ENCODE data around the gene IL17REL.
"Not testable (repeated sequence)": the region's sequence is repeated elsewhere in the genome, so short reads cannot be mapped to it uniquely, and the experiment has no call there.

IL17REL gene

DNA sequence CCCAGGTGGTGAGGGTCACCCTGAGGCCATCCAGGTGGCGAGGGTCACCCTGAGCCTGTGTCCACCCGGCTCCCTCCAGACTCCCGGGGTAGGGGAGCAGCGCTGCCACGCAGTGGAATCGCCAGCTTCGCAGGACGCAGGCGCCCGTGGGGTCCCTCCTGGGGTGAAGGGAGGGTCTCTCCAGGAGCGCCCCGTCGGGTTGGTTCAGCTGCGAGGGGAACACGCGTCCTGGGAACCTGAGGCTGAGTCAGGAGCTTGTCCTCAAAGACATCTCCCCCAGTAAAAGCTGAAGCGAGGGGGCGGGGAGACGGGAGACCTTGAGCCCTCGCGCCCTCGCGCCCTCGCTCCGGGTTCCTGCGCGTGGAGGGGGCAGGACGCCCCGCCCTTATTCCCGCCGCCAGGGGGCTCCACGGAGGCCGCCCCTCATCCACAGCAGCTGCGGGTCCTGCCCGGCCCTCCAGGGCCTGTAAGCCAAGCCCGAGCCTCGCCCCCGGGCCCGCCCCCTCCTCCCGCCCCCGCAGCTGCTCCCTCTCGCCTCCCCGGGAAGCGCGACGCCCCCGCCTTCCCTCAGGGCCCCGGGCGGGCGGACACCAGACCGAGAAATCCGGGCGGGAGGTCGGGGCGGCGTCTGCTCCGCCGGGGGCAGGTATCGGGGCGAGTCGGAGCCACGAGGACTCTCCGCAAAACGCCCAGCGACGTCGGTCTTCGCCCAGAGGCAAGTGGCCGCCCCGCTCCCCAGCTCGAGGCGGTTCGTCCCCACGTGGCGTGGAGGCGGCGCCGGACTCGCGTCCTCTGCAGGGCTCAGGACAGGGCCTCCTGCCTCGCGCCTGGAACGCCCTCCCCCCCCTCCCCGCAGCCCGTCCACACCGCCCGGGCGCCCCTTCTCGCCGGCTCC is 29.2 kb downstream of the IL17REL start:
- DNase-seq = no peak

DNA sequence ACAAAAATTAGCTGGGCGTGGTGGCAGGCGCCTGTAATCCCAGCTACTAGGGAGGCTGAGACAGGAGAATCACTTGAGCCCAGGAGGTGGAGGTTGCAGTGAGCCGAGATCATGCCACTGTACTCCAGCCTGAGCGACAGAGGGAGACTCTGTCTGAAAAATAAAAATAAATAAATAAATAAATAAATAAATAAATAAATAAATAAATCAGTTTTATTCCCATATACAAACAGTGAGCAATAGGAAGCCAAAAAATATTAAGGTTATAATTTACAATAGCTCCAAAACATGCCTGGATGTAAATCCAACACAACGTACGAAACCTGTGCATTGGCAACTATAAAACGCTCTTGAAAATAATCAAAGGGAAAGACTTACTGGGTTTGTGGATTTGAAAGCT is 30.8 kb downstream of the IL17REL start:
- DNase-seq = not testable (repeated sequence)

DNA sequence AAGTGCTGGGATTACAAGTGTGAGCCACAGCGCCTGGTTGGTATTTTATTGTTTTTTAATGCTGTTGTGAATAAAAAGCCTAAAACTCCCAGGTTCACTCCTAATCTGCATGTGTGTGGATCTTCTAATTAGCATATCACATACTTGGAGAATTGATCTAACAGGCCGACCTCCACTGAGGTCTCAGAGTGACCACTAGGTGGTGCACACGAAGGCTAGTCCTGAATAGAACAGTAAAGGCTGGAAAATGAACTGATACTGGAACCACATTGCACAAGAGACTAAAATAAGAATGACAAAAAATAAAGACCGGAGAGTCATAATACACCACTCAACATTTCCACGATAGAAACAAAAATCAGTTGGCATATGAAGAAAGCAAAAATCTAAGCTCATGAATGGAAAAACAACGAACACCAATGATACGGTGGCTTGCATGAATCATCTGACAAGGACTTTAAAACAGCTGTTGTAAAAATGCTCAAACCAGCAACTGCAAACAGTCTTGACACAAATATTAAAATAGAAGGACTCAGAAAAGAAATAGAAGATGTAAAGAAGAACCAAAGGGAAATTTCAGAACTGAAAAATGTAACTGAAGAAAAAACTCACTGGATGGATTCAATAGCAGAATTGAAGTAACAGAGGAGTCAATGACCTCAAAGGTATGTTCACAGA is 32.8 kb downstream of the IL17REL start:
- peak; percentile 34 to 62 for DNase-seq

DNA sequence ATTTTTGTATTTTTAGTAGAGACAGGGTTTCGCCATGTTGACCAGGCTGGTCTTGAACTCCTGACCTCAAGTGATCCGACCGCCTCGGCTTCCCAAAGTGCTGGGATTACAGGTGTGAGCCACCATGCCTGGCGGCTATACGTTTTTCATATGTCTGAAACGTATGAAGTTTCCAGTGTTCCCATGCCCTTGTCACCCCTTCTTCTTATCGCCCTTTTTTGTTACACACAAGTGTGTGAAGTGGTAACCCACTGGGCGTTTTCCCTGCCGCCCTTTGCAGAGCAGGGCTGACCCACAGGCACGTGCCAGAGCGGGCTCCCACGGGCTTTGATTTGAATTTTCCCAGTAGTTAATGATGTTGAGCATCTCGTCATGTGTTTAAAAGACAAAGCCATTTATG is 35.0 kb downstream of the IL17REL start:
- DNase-seq = no peak

DNA sequence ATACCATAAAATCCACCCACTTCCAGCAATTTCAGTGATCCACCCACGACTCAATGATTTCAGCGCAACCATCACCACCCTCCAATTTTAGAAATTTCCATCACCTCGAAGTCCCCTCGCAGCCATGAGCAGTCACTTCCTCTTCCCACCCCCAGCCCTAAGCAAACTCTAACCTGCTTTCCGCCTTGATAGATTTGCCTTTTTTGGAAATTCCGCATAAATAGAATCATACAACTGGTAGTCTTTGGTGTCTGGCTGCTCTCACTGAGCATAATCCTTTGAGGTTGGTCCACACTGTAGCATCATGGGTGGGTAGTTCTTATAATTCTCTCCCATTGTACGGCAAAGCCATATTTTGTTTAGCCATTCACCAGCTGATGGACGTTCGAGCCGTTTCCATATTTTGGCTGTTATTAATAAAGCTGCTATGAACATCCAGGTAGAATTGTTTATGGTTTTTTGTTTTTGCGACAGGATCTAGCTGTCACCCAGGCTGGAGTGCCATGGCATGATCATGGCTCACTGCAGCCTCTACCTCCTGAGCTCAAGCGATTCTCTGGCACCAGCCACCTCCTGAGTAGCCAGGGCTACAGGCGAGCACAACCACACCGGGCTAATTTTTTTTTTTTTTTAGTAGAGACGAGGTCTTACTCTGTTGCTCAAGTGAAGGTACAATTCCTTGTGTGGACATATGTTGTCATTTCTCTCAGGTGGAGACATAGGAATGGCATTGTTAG is 36.0 kb downstream of the IL17REL start:
- DNase-seq = no peak

DNA sequence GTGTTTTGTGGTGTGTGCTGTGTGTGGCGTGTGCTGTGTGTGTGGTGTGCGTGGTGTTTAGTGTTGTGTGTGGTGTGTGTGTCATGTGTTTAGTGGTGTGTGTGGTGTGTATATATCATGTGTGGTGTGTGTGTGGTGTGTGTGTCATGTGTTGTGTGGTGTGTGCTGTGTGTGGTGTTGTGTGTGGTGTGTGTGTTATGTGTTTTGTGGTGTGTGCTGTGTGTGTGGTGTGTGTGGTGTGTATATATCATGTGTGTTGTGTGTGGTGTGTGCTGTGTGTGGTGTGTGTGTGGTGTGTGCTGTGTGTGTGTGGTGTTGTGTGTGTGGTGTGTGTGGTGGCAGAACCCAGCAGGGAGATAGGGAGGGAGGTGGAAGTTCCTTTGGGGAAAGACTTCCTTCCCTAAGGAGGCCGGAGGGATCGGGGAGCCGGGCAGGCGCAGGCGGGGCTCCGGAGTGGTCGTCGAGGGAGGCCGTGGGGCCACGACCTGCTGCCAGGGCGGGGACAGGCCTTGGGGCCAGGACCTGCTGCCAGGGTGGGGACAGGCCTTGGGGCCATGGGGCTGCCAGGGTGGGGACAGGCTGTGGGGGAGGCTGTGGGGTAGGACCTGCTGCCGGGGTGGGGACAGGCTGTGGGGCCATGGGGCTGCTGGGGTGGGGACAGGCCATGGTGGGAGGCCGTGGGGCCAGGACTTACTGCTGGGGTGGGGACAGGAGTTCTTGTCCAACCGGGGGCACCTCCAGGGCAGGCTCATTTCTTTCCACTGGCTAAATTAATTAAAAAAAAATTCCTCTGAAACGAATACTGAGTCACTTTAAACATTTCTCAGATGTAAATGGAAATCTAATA is 36.8 kb downstream of the IL17REL start:
- no peak for DNase-seq

DNA sequence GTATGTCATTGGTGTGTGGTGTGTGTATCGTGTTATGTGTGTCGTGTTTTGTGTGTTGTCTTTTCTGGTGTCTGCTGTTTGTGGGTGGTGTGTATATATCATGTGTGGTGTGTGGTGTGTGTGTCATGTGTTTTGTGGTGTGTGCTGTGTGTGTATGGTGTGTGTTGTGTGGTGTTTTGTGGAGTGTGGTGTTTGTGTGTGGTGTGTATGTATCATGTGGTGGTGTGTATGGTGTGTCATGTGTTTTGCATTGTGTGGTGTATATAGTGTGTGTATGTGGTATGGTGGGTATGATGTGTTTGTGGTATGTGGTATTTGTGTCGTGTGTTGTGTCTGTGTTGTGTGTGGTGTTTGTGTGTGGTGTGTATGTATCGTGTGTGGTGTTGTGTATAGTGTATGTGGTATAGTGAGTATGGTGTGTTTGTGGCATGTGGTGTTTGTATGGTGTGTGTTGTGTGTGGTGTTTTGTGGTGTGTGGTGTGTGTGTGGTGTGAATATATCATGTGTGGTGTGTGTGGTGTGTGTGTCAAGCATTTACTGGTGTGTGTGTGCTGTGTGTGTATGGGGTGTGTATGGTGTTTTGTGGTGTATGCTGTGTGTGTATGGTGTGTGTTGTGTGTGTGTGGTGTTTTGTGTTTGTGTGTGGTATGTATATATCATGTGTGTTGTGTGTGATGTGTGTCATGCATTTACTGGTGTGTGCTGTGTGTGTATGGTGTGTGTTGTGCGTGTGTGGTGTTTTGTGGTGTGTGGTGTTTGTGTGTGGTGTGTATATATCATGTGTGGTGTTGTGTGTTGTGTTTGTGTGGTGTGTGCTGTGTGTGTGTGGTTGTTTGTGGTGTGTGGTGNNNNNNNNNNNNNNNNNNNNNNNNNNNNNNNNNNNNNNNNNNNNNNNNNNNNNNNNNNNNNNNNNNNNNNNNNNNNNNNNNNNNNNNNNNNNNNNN is 39.3 kb downstream of the IL17REL start:
- no peak for DNase-seq

DNA sequence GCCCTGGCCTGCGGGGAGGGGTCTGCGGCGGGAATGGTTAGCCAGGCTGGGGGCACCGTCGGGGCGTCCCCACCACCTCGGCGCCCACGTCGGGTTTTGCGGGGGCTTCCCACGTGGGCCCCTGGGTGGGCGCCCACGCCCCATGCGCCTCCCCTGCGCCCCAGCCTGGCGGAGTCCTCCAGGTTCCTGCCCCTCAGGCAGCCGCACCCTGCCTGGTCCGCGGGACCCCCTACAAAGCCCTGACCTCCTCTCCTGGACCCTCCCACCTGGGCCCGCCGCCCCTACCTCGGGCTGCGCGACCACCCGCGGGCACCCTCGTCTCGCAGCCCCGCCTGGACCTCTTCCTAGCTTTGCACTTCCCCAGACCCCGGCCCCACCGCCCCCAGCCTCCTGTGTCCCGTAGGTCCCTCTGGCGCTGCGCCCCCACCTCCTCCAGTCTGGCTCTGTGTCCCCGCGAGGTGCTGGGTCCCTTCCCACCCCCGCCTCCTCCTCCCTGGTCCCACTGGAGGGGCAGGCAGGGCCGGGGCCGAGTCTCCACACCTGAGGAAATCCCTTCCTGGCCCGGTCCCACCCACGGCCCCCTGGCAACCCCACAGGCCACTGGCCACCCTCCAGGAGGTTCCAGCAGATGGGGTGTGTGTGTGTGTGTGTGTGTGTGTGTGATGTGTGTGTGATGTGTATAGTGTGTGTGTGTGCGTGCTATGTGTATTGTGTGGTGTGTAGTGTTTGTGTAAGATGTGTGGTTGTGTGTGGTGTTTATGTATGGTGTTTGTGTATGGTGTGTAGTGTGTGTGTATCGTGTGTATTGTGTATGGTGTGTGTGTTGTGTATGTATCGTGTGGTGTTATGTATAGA is 40.2 kb downstream of the IL17REL start:
- no peak for DNase-seq

DNA sequence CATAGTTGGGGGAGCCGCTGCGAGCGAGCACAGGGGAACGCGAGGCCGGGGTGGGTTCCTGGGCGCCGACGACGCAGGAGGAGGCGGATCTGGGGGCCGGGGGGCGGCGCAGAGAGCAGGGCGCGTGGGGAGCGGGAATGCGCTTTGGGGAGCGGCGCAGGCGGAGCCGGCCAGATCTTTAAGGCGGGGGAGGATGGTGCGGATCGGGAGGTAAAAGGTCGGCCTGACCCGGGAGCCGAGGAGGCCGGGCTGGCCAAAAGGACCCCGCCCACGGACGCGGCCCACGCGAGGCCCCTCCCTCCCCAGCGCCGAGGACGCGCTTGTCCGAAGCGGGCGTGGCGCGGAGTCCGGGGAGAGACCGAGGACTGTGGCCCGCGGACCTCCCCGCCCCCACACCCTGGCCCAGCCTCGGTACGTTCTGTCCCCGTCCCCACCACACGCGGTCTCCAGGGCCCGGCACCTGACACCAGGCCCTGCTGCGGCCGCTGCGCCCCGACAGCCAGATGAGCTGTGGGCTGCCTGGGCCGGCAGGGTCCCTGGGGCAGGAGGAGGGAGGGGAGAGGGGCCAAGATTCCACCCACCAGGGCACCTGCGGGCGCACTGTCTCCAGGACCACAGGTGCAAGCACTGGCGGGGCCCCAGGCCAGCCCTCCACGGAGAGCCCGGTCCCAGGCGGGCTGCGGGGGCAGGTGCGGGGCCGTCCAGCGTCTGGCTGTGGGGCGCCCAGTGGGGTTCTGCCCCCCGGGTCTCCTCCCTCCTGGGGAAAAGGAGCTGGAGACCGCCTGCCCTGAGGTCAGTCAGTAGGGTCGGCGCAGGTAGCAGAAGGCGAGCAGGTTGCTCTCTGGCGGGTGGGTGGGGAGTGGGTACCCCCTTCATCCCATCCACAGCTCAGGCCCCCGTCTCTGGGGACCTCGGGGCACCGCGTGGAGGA is 41.1 kb downstream of the IL17REL start:
- peak in 1 of 2 experiments; percentile 66 for DNase-seq

DNA sequence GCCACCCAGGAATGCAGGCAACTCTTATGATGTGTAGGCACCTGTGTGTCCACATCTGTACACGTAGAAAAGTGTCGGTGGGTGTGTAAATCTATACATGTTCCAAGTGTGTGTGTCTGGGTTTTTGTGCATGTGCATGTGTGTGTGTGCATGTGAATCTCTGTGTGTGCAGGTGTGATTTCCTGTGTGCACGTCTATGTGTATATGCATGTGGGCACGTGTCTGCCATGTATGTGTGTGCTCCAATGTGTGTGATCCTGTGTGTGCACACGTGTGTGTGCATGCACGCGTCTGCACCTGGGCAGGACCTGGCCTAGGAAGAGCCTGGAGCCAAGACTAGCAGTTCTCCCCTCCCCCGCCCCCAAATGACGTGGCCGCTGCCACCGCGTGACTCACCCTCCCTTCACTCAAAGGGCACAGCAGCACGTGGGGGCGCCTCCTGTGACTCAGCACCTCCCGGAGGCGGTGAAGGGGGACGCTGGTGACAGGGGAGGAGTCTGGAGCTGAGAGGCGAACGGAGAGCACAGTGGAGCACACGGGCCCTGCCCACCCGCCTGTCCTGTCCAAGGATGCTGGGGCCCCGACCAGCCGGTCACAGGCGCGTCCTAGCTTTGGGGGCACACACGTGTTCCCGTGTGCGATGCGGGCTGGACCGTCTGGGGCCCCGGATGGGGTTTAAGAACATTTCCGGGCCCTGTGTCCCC is 41.9 kb downstream of the IL17REL start:
- peak; percentile 98 for DNase-seq

DNA sequence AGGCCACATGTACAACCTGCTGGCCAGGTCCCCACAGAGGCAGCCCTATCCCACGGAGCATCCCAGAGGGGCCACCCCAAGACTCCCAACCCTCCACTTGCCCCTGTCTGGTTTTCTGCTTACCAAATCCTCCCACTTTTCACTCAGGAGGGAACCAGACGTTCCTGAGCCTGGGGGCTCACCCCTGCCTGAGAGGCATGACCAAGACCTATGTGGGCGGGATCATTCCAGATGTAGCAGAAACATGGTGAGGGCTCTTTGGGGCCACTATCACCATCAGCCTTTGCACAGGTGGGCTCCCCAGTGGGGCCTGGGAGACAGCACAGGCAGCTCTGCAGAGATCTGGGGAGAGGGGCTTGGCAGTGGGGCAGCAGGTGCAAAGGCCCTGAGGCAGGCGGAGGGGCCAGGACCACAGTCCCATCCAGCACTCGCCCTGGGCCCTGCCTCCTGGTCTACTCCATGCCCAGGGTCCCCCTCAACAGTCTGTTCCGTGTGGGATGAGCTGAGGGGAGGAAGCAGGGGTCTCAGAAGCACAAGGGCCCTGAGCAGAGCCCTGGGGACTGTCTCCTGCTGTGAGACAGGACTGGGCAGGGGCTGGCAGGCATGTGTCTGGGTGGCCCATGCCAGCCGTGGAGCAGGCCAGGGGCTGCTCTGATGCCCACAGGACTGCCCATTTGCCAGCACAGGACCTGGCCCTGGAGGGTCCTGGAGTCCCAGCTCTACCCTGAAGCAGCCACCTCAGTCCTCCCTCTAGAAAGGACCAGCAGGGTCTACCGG is 42.6 kb downstream of the IL17REL start:
- no peak for DNase-seq

DNA sequence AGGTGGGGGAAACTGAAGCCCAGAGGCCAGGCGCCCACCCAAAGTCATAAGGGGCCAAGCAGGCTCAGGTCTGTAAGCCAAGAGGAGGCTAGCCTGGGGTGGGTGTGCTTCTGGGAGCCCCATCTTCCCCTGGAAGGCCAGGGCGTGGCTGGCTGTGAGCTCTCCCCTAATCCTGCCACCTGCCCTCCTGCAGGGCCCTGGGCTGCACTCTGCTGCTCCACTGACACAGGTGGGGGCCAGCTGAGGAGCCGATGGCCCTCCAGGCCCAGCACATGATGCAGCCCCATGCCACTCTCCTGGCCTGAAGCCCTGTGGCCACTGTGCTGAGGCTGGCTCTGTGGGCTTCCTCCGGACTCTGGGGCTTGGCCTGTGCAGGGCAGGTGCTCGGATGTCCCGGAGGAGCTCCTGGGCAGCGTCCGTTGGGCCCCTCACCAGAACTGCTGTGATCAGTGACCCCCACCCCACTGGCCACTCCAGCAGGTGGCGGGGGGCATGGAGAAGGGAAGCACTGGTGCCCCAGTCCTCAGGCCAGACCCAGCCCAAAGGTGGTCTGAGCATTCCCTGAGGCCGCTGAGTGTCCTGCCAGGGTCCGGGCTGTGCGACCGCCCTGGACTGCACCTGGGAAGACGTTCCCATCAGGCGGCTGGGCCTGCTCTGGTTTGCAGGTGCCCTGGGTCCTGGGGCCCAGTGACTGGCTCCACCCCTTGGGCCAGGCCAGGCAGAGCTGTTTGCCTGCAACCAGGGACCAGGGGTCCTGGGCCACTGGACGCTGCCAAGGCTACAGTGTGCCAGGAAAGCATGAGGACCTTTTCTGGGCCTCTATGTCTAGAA is 43.5 kb downstream of the IL17REL start:
- DNase-seq = no peak

DNA sequence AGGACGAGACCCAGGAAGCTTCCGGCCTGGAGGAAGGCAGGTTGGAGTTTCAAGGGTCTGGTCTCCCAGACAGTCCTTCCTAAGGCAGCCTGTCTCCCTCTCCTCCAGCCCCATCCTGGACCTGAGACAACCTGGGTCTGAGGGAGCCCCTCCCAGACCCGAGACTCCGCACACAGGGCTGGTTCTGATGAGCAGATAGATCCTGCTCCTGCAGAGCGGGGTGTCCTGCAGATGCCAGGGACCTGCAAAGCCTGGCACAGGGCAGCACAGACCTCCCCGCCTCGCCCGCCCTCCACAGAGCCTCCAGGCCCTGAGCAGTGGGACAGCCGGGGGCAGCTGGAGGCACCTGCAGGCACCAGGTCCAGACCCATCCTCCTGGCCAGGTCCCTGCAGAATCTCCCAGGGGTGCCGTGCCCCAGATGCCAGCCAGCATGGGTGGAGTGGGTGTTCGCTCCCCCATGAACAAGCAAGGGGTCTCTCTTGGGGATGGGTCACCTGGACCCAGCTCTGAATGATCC is 44.2 kb downstream of the IL17REL start:
- no peak for DNase-seq

DNA sequence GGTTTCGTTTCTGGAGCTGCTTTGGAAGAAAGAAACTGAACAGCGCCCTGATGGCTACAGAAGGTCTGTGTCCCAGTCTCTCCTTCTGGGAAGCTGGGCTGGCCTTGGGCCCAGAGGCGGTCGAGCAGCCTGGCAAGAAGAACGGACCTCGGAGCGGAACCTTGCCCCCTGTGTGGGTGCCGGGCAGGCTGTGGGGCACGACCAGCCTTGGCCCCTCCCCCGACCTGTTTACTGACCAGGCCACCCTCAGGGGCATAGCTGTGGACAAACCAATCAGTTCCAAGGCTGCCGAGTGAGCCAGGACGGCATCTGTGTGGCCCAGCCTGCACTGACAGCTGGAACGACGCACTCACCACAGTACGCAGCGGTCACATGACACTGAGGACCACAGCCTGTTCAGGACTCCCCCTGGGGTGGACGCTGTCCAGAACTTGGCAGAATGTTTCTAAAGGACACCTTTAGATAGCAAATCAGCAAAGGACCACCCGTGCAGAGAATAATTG is 44.8 kb downstream of the IL17REL start:
- DNase-seq = no peak

DNA sequence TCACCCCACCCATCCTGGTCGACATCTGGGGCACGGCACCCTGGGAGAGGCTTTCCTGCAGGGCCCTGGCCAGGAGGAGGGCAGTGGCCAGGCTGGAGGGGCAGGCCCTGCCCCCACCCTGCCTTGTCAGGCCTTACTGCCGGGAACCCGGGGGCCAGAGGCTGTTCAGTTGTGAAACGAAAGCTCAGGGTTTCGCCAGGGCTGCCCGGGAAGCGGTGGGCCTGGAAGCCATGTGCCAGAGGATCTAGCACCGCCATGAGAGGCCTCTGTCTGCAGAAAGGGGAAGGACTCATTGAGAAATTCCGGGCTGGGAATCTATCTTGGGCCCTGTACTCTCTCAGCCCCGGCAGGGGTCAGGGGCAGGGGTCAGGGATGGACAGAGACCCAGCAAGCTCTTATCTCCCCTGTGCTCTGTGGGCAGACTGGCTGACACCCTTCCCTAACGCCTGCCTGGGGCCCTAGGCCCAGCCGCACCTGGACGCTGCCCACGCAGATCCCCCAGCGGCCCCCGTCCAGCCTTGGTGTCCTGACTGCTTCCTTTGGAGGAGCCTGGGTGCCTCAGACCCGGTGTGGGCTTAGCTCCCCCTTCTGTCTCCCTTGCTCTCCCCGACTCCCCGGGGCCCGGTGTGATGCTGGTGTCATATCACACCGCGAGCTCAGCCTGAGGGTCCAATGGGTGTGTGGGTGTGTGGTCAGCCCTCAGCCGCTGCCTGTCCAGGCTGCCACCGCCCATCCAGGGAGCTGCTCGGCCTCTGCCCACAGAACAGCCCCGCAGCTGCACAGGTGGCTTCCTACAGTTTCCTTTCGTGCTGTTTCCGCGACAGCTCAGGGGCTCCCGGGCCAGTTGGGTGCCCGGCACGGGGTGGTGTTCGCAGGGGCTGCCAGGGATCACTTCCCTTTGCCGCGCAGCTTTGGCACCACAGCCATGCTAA is 45.5 kb downstream of the IL17REL start:
- DNase-seq = peak; percentile 40

All from Kasumi-1 (cell line).